ENCODE measurements around the gene ZNF587. TPM values are rescaled to one million over a fixed set of nuclear protein-coding genes. Genes with fewer than 3 reads are reported as not detected.
"Not testable (repeated sequence)": the region's sequence is repeated elsewhere in the genome, so short reads cannot be mapped to it uniquely, and the experiment has no call there.

Gene ZNF587
- total RNA-seq, 2 donors from 2014 or later: 13.7 to 20.1 TPM

DNA sequence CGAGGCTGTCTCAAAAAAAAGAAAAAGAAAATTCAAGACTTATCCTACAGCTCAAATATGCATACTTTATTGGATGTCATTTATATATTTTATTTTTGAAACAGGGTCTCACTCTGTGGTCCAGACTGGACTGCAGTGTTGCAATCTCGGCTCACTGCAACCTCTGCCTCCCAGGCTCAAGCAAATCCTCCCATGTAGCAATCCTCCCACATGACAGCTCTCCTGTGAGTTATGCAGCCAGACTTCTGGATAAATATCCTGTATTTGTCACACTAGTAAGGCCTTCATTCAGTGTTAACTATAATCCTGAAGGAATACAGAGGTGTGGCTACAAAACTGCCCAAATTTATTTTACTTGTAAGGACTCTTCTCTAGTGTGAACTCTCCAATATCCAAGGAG lies 42.1 kb upstream of the ZNF587 start:
- Histone ChIP-seq H3K4me1 (peaks cover 34% of the 10 kb centered on the region), H3K36me3 (replicated peaks in 1 of 2; ENCODE audit: insufficient read depth in 1 of 2, low read depth in 2 of 2) (peaks cover 0 to 3% of the 10 kb centered on the region in 2 donors), H3K4me3 (no peak overlapping the region), H3K27me3 (no peaks in the 10 kb centered on the region), H3K27ac (no peak overlapping the region), H3K9me3 (no peaks in the 10 kb centered on the region)
- WGBS, 2 donors: 85 to 100% methylated on average over 2 of the region's 2 CpGs
- ATAC-seq (no peak), DNase-seq (no peak)
- intact Hi-C loops (cut with DNase I): no loop called here
- TF ChIP-seq POLR2A (IDR thresholded peaks at IDR 0.05): no peak
- TF ChIP-seq, protein P1, sequence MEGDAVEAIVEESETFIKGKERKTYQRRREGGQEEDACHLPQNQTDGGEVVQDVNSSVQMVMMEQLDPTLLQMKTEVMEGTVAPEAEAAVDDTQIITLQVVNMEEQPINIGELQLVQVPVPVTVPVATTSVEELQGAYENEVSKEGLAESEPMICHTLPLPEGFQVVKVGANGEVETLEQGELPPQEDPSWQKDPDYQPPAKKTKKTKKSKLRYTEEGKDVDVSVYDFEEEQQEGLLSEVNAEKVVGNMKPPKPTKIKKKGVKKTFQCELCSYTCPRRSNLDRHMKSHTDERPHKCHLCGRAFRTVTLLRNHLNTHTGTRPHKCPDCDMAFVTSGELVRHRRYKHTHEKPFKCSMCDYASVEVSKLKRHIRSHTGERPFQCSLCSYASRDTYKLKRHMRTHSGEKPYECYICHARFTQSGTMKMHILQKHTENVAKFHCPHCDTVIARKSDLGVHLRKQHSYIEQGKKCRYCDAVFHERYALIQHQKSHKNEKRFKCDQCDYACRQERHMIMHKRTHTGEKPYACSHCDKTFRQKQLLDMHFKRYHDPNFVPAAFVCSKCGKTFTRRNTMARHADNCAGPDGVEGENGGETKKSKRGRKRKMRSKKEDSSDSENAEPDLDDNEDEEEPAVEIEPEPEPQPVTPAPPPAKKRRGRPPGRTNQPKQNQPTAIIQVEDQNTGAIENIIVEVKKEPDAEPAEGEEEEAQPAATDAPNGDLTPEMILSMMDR (IDR thresholded peaks at IDR 0.05): no peak

DNA sequence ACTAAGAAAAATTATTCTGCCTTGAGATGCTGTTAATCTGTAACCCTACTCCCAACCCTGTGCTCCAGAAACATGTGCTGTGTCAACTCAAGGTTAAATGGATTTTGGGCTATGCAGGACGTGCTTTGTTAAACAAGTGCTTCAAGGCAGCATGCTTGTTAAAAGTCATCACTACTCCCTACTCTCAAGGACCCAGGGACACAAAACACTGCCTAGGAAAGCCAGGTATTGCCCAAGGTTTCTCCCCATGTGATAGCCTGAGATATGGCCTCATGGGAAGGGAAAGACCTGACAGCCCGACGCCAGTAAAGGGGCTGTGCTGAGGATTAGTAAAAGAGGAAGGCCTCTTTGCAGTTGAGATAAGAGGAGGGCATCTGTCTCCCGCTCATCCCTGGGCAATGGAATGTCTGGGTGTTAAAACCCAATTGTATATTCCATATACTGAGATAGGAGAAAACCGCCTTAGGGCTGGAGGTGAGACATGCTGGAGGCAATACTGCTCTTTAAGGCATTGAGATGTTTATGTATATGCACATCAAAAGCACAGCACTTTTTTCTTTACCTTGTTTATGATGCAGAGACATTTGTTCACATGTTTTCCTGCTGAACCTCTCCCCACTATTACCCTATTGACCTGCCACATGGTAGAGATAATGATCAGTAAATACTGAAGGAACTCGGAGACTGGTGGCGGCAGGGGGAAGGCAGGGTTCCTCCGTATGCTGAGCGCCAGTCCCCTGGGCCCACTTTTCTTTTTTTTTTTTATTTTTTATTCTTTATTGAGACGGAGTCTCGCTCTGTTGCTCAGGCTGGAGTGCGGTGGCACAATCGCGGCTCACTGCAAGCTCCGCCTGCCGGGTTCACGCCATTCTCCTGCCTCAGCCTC lies 39.0 kb upstream of the ZNF587 start:
- H3K27me3 ChIP-seq; intact Hi-C loops (cut with DNase I); H3K36me3 ChIP-seq (replicated peaks in 1 of 2; ENCODE audit: insufficient read depth in 1 of 2, low read depth in 2 of 2); DNase-seq; ATAC-seq; H3K9me3 ChIP-seq; H3K4me3 ChIP-seq: not testable (repeated sequence)
- 67 to 68% methylated on average over 17 of the region's 17 CpGs for WGBS, 2 donors
- Histone ChIP-seq H3K4me1 (peaks cover 48% of the 10 kb centered on the region), H3K27ac (peak overlapping the region in 3 of 4 donors; percentile 12 to 57 (median 27))

DNA sequence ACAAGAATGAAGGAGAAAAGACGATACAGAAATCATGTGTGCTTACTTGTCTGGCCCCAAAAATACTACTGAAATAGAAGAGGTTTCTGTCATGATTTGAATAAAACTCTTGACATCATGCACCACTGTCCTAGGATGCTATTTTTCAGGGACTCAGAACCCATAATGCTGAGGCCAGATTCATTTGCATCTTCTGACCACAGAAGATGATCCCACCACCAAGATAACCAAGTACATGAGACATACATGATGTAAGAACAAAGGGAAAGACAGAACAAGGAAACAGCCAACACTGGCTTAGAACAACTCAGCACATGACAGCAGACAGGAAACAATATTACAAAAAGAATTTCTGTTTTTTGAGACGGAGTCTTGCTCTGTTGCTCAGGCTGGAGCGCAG lies 37.4 kb upstream of the ZNF587 start:
- no peak for ATAC-seq
- H3K9me3 ChIP-seq: no peaks in the 10 kb centered on the region
- TF ChIP-seq POLR2A (IDR thresholded peaks at IDR 0.05): no peak
- TF ChIP-seq, protein P1 (IDR thresholded peaks at IDR 0.05): no peak
- intact Hi-C loops (cut with DNase I): no loop called here
- no peaks in the 10 kb centered on the region for H3K27me3 ChIP-seq
- peaks cover 0 to 3% of the 10 kb centered on the region in 2 donors for H3K36me3 ChIP-seq (replicated peaks in 1 of 2; ENCODE audit: insufficient read depth in 1 of 2, low read depth in 2 of 2)
- H3K4me1 ChIP-seq: peaks cover 49% of the 10 kb centered on the region
- H3K4me3 ChIP-seq: no peak overlapping the region
- H3K27ac ChIP-seq: peak overlapping the region in 1 of 4 donors; percentile 14
- no peak for DNase-seq
- 81 to 88% methylated on average over 3 of the region's 3 CpGs for WGBS, 2 donors

DNA sequence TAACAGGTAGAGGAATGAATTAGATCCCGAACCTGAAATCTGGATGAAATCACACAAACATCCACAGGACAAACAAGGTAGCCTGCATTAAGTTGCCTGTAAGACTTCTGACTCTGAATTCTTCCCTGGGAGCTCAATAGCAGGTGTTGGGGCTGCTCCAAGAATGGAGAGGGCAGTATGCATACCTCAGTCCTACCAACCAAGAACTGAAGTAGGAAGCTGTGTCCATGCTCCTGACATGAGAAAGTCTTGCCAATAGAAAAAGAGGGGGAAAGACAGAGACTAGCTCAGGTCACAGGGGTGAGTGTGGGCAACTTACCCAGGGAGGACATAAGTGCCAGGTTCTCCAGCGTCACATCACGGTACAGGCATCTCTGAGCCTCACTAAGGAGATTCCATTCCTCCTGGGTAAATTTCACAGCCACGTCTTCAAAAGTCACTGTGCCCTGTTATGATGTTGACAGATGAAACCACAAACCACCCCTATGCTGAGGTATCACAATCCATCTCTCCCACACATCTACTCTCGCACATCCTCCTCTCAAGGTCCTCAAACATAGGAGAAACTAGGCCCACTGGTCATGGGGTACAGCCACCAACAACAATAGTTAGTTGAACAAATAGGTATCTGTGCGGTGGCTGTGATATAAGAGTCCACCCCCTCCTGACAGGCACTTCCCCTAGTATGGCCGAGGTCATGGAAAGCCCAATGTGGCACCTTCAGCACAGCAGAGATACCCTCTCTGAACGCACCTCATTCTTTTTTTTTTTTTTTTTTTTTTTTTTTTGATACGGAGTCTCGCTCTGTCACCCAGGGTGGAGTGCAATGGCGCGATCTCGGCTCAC lies 36.5 kb upstream of the ZNF587 start:
- H3K36me3 ChIP-seq (replicated peaks in 1 of 2; ENCODE audit: insufficient read depth in 1 of 2, low read depth in 2 of 2); DNase-seq; intact Hi-C loops (cut with DNase I); H3K27me3 ChIP-seq; ATAC-seq; H3K4me3 ChIP-seq; H3K9me3 ChIP-seq: not testable (repeated sequence)
- Histone ChIP-seq H3K4me1 (peaks cover 50% of the 10 kb centered on the region), H3K27ac (peak overlapping the region in 1 of 4 donors; percentile 77)
- 69 to 77% methylated on average over 9 to 11 of the region's 13 CpGs for WGBS, 2 donors

DNA sequence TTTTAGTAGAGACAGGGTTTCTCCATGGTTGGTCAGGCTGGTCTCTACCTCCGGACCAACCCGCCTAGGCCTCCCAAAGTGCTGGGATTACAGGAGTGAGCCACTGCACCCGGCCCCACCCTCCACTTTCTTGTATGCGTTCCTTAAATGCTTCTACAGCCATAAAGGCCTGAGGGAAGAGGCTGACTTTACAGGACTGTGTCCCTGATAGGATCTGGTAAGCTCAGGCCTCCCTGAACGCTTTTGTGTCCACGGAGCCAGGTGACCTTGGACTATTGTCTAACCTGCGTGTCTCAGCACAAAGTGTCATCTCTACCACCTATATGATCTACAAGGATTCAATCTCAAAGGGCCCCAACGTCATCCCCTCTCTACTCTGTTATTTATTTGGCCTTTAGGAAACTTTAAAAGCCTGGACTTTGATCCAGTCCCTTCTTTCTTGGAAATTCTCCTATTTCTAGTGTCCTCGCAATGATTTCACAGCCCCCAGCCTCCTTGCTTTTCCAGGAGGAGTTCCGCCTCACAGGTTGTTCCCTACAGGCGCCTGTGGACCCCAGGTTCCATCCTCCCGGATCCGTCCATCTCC lies 35.6 kb upstream of the ZNF587 start:
- no peak for DNase-seq
- Histone ChIP-seq H3K27me3 (no peaks in the 10 kb centered on the region), H3K27ac (peak overlapping the region in 3 of 4 donors; percentile 69 to 82 (median 77)), H3K4me1 (peaks cover 50% of the 10 kb centered on the region), H3K9me3 (no peaks in the 10 kb centered on the region), H3K4me3 (peak overlapping the region; percentile 79 to 89), H3K36me3 (replicated peaks in 1 of 2; ENCODE audit: insufficient read depth in 1 of 2, low read depth in 2 of 2) (no peaks in the 10 kb centered on the region)
- TF ChIP-seq, protein P1 (IDR thresholded peaks at IDR 0.05): no peak
- no peak for TF ChIP-seq POLR2A (IDR thresholded peaks at IDR 0.05)
- intact Hi-C loops (cut with DNase I): no loop called here
- no peak for ATAC-seq
- WGBS, 2 donors: 8 to 10% methylated on average over 11 to 12 of the region's 13 CpGs

All from body of pancreas (tissue), 4 donors.